NCI-H2227 (cell line): Measurements from ENCODE around the gene CTDSPL.

Source experiments
- DNase-seq: peaks from one replicate; lab custom pipeline; 2025; ENCODE audit not compliant: unreplicated experiment; lab: John Stamatoyannopoulos, UW

The CTDSPL gene

DNA sequence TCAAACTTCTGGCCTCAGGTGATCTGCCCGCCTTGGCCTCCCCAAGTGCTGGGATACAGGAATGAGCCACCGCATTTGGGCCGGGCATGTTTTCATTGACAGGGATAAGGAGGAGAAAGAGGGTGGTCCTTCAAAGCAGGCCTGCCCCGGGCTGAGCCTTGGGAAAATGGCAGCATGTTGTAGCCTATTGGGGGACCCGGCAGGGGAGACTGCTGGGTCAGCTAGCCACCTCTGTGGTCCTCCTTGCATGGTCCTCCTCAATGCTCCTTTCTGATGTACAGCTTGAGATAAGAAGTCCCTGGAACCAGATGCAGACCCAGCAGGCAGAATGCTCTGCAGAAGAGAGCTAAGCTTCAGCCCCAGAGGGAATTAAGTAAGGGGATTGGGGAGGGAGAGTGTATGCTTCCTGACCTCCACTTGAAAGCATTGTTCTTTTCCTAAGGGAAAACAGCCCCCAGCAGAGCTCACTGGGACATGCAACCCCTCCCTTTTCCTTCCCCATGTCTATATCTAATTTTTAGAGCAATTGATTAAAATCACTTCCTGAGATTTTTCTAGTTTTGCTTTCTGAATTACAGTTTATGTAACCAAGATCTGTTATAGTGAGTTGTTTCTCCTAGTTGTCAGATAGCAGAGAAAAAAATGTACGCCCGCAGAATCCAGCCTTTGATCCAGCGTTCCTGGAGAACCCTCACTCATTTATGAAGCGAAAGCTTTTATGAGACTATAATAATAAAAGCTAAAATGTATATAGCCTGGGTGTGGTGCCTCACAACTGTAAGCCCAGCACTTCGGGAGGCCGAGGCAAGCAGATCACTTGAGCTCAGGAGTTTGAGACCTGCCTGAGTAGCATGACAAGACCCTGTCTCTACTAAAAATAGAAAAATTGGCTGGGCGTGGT, 80.2 kb downstream of the CTDSPL start:
- DNase-seq = no peak

- no peak for DNase-seq
Measured at GRCh38 chr3:37942646-37943045, 81.0 kb downstream of the CTDSPL start.

DNA sequence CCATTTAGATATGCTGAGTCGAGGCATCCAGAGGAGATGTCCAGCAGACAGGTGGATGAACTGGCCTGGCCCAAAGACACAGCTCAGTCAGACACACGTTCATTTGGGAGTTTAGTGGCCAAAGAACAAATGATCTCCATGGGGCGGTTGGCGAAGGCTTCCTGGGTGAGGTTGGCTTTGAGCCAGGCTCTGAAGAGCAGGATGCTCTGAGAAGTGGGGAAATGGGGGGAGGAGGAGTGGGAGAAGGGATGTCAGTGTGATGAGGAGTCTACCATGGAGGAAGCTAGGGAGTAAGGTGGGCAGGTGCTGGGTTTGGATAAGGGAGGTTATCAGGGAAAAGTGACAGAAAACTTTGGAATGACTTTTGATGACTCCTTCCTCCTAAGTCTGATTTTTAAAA, 81.4 kb downstream of the CTDSPL start:
- no peak for DNase-seq

GRCh38 chr3:37943631-37944314, 82.1 kb downstream of the CTDSPL start:
- DNase-seq = no peak

DNA sequence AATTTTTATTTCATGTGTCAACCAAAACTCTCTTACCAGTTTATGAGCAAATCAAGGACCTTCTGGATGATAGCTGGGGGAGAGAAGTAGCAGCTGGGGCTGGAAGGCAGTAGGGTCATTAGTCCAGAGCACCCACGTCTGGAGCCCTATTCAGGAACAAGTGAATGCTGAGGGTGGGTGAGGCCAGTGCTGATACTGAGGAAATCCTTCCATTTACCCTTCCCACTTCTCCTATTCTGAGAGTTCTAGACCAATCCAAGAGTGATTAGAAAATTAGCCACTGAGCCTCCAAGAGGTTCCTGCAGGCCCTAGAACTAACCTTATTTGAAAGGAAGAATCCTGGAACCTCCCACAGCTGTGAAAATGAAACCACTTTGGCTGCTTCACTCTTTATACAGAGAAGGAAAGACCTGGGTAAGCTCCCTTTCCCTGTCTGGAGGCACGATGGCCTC, 82.7 kb downstream of the CTDSPL start:
- DNase-seq = no peak

DNA sequence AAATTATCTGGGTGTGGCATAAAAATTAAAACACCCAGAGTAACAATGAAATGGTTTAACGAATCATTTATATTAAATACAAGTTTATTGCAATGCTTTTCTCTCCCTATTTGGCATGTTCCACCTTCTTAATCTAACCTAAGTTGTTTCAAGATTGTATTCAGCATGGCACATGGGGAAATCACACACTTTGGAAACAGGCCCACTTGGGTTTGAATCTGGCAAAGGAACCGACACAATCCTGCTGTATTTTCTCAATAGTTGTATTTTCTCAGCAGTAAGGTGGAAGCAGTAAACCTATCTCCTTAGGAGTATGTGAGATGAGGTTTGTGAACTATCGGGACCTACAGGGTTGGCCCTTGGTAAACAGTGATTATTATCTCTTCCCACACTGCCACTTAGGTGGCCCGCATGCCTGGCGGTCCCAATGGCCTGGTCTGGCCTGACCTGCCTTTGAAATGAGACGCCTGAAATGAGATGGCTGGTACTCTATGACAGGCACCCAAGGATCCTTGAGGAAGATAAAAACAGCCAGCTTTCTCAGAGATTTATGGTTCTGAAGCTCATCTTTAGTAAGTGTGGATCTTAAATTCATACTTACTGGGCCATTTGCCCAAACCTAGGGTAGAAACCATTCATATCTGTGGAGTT, 83.6 kb downstream of the CTDSPL start:
- DNase-seq = no peak

GRCh38 chr3:37945807-37946530, 84.3 kb downstream of the CTDSPL start:
- no peak for DNase-seq

- DNase-seq = no peak
Measured at GRCh38 chr3:37946531-37946889, 84.8 kb downstream of the CTDSPL start.

- no peak for DNase-seq
Measured at GRCh38 chr3:37949866-37950265, 88.2 kb downstream of the CTDSPL start.

DNA sequence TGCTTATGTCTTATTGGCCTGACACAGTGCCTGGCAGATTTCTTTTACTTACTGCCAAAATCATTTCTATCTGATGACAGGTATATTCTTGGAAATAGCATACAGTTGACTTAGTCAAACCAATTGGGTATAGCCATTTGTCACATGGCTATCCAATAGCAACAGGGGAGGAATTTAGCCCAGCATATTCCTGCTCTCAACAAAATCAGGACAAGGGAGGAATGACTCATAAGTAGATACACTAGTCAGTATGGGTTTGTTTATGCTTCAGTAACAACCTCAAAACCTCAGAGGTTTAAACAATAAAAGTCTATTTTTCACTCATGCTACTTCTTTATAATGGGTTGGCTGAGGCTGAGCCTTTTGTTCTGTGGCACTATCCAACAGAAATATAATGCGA, 90.9 kb downstream of the CTDSPL start:
- DNase-seq = no peak

DNA sequence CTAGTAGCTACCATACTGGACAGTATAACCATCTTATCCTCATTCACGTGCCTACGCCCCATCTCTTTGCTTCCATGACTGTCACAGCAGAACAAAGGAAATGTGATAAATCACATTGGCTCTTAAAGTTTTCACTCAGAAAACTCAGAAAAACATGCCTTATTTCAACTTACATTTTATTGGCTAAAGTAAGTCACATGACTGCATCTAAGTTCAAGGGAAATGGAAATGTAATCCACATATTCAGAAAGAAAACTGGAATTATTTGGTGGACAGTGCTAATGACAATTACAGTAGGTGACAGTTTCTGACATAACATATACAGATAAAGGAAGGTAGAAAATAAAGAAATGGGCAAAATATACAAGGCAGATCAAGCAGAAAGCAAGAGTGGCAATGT, 91.5 kb downstream of the CTDSPL start:
- no peak for DNase-seq

DNA sequence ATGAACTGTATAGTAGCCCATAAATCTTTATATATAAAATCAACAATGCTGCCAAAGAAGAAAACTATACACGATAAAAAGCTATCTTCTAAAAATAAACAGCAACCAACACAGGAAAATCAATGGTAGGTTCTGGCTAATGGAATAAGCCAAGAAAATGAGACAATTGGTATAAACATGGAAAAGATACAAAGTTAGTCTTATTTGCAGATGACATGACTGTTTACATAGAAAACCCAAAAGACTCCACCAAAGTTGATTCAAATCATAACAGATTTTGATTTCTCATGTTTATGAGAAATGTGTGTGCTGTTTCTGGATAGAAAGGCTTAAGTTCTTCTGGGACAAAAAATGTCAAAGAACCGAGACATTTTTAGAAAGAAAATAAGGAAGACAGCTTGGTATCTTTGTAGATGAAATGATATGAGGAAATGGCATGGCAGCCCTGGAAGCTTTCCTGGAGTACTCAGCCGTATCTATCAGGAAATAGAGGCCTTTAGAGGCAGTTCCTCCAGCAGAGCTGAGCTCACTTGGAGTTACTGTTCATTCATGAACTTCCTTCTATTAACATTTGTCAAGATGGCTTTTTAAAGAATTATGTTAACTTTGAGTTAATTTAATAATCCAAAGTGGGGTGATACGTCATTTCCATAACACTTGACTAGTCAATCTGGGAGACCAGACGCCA, 92.2 kb downstream of the CTDSPL start:
- DNase-seq = no peak

GRCh38 chr3:37954881-37955280, 93.2 kb downstream of the CTDSPL start:
- DNase-seq = no peak

GRCh38 chr3:37955918-37956707, 94.4 kb downstream of the CTDSPL start:
- no peak for DNase-seq

DNA sequence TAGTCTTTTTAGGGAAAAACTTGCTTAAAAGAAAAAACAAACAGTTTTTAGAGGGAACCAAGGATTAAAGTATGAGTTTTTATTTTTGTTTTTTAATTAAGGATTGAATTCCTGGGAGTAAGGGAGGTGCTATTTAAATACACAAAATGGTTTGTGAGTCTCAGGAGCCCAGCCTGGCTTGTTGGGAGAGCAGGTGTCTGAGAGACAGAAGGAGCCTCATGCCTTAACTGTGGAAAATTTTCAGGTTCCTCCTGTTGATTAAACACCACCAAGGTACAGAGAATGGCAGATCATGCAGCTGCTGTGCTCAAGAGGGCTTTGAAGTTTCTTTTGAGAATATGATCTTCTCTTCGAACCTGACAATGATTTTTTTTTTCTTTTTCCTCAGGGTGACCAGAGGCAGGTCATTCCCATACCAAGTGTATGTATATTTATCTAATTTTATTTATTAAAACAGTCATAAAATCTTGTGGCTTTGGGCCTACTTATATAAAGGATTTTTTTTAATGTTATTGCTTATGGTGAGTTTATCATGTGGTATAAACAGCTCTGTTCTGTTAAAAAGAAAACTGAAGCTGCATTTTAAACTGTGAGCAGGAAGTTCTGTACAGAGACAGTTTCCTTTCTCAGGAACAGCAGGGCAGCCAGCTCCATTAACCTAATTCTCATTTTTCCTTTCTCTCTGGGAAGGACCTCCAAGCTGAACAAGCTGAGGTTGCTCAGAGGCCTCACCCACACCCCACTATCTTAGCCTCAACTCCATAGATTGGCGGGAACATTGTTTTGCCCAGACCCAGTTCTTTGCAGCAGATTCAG, 95.3 kb downstream of the CTDSPL start:
- DNase-seq = no peak

GRCh38 chr3:37957539-37957936, 95.9 kb downstream of the CTDSPL start:
- no peak for DNase-seq

- DNase-seq = no peak
Measured at GRCh38 chr3:37961622-37962431, 100.1 kb downstream of the CTDSPL start.

GRCh38 chr3:37963016-37963415, 101.3 kb downstream of the CTDSPL start:
- no peak for DNase-seq
